Renal cortical epithelial cell (primary cell): ENCODE results near the gene LRRC47. TPM values are rescaled to one million over a fixed set of nuclear protein-coding genes. Genes with fewer than 3 reads are reported as not detected.
"Not testable (repeated sequence)": the region's sequence is repeated elsewhere in the genome, so short reads cannot be mapped to it uniquely, and the experiment has no call there.

ENCODE experiments used
- DNase-seq: peaks from one replicate; pipeline ENCODE4 v3.0.0-alpha.2; 2011; ENCODE audit warnings: low read depth
- total RNA-seq: library from RNA; depleted of rRNA; stranded (reverse); fragments of >200 nt; gene quantifications from 2 replicates; pipeline ENCODE4 v1.2.3, GENCODE V29; 2014

LRRC47 gene
- total RNA-seq, 1 donor from 2014 or later = 39.6 TPM

DNA sequence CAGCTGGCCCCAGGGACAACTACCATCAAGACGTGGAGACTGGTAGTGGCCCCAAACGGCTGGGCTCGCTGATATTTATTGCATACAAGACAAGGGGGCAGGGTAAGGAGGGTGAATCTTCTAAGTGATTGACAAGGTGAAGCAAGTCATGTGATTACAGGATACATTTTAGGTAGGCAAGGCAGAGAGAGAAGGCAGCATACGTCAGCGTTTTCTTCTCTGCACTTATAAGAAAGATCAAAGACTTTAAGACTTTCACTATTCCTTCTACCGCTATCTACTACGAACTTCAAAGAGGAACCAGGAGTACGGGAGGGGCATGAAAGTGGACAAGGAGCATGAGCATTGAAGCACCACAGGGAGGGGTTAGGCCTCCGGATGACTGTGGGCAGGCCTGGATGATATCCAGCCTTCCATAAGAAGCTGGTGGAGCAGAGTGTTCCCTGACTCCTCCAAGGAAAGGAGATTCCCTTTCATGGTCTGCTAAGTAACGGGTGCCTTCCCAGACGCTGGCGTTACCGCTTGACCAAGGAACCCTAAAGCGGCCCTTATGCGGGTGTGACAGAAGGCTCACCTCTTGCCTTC, 47.9 kb downstream of the LRRC47 start:
- not testable (repeated sequence) for DNase-seq

DNA sequence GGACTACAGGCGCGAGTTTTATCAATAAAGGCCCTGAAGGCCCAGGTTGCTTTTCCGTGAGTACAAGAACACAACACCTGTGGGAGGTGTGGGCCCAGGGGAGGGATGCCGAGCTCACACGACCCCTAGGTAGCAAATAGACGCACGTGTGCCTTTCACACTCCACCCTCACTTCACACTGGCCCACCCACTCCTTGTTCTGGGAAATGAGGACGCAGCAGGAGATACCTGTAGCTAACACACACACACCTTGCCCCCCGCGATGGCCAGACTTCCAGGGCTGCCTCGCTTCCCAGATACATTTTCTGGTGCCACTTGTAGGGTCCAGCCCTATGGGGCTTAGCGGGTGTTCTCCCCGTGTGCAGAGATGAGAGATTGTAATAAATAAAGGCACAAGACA, 48.4 kb downstream of the LRRC47 start:
- DNase-seq = no peak

GRCh38 chr1:3747522-3747848, 48.8 kb downstream of the LRRC47 start:
- DNase-seq = no peak

DNA sequence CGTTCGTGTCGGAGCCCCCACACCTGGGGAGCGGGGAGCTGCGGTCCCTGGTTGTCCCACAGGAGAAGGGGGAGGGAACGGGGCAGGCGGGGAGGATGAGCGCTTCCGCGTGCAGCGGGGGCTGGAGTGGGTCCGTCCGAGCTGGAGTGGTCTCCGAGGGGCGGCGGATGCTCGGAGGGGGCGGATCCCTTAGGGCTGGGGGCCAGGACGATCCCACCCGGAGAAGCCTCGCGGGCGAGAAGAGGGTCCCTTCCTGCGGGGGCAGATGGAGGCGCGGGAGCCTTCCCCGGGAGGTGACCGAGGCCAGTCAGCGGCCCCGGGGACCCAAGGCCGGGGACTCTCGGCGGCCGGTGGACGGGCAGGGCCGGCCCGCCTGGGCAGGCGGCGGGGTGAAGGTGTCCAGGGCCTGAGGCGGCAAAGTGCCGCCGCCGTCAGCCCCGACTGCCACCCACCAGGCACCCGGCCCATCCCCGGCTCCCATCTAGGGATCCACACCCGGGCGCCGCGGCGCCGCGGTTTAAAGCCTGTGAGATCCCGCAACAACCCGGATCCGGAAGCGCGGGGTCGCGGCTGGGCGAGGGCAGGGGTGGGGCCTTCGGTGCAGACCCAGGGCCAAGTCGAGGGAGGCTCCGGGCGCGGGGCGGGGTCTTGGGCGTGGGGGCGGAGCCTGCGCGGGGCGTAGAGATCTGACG, 49.3 kb downstream of the LRRC47 start:
- DNase-seq = peak; percentile 56

DNA sequence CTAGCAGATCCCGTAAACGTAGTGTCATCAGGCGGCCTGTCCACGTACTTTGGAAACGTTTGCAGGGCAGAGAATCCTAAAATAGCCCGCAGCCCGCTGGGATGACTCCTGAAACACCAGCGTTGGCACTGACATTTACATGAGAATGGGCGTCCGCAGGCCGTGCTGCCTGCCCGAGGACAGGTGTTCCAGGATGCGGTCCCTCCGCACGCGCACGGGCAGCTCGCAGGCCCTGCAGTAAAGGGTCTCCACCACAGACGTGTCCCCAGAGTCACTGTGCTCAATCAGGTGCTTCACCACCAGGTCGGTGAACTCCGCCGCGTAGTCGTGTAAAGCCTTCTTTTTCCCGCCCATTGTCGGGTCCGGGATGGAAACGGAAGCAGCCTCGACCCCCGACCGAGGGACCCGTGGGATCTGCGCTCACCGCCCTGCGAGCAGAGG, 49.9 kb downstream of the LRRC47 start:
- DNase-seq = no peak

GRCh38 chr1:3745590-3746381, 50.5 kb downstream of the LRRC47 start:
- no peak for DNase-seq

GRCh38 chr1:3745071-3745470, 51.2 kb downstream of the LRRC47 start:
- DNase-seq = no peak

GRCh38 chr1:3744646-3745045, 51.7 kb downstream of the LRRC47 start:
- no peak for DNase-seq

- DNase-seq = no peak
Observed at GRCh38 chr1:3743826-3744225, 52.5 kb downstream of the LRRC47 start.

GRCh38 chr1:3743421-3743820, 52.9 kb downstream of the LRRC47 start:
- no peak for DNase-seq

DNA sequence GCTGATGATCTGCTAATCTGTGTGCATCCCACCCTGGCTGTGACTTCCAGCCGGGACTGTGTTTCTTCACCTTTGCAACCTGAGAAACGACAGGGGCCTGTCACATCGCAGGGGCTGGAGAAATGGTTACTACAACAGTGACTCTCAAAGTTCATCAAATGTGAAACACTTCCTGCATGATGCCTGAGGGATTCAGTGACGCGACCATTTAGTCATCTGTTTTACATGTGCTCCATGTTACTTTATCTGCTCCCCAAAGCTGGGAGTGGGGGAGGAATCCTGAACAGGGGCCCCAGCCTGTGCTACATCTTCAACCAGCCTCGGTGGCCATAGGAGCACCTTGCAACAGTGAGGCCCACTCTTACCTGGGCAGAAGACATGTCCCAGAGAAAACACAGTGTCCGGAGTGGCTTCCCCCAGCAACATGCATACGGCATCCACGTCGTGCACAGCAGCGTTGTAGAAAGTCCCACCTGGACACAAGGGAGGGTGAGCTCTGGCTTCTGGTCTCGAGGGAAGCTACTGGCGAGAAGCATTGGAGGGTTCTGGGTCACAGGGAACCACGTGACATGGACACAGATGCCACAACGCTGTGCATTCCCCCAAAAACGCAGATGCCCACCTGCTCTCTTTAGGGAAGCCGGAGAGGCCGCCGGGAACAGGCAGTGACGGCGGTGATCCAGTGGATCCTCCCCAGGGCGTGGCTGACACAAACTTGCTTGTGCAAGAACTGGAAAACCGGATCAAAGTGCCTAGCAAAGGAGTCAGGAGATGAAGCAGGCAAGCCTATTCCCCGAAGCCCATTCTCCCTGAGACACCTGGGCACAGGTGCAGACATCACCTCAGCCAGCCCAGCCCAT, 53.6 kb downstream of the LRRC47 start:
- DNase-seq = no peak

DNA sequence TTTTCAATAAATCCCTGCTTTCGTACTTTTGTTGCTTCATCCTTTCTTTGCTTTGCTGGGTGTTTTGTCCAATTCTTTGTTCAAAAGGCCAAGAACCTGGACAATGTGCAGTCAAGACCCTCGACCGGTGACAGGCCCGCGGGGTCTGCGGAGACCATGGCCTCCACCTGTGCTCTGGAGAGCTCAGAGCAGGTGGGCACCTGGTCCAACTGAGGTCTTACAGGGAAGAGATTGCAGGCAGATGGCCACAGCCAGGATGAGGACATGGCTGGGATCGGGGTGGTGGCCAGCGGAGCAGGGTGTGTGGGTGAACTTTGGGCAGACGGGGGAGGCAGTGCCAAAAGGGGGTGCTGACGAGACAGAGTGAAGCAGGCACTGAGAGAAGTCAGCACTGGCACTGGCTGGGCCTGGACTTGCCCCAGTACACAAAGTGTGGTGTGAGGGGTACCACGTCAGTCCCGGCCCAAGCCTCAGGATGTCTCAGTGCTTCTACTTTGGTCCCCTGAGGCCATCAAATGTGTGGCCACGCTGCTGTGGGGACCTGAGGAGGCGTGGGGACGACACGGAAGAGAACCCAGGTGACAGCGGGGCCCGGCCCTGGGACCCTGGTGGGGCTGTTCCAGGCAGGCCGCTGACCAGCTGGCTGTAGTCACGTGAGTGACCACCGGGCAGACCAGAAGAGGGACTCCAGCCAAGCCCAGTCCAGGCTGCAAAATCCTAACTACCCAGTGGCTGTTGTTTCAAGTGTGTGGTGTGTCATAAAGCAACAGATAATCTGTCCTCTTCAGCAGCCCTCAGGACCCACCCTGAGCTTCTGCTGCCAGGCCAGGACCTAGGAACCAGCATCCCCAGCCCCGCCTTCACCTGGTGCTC, 54.5 kb downstream of the LRRC47 start:
- no peak for DNase-seq

DNA sequence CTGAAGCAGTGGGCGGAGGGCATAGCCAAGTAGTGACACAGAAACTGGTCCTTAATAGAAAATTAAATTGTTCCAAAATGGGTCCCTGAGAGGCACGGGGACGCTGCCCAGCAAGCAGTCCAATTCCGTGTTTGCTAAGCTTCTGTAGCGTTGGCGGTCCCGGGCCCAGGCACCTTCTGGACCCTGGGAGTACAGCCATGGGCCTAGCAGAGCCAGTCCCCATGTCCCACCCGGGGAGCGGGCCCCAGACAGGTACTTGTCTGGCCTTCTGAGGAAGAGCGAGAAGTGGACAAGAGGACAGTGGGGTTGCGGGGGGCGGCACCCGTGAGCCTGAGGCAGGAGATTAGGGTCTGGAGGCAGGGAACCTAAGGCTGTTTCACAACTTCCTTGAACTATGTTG, 55.5 kb downstream of the LRRC47 start:
- no peak for DNase-seq

DNA sequence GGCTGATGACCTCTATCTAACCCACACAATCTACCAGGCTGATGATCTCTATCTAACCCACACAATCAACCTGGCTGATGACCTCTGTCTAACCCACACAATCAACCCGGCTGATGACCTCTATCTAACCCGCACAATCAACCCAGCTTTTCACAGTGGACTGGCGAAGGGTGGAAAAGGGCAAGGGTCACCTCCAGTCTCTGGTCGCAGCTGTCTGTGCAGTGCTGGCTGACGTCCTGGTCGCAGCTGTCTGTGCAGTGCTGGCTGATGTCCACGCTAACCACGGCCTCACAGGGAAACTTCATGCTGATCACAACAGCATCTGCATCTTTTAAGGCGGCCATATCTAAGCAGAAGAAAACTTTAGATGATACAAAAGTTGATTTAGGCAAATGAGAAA, 56.3 kb downstream of the LRRC47 start:
- DNase-seq = no peak

GRCh38 chr1:3738943-3739342, 57.4 kb downstream of the LRRC47 start:
- DNase-seq = no peak

GRCh38 chr1:3736708-3737107, 59.6 kb downstream of the LRRC47 start:
- no peak for DNase-seq

DNA sequence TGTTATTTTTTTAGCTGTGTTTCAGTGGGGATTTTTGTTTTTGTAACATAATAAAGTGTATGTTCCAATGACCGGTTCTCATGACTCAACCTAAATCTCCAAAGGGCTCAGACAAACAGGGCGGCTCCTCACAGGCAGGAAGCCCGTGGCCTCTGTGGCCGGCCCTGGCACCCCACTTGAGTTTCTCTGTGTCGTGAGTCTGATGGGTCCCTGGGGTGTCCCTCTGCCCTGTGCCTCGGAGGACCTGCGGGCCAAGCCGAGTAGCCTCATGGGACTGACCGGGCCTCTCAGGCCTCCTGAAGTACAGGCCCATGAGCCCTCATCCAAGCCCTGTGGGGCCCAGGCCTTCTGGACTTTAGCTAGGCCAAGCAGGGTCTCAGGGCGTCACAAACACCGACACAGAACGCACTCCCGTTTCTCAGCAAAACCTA, 60.2 kb downstream of the LRRC47 start:
- DNase-seq = no peak

- no peak for DNase-seq
Observed at GRCh38 chr1:3735688-3736087, 60.6 kb downstream of the LRRC47 start.

DNA sequence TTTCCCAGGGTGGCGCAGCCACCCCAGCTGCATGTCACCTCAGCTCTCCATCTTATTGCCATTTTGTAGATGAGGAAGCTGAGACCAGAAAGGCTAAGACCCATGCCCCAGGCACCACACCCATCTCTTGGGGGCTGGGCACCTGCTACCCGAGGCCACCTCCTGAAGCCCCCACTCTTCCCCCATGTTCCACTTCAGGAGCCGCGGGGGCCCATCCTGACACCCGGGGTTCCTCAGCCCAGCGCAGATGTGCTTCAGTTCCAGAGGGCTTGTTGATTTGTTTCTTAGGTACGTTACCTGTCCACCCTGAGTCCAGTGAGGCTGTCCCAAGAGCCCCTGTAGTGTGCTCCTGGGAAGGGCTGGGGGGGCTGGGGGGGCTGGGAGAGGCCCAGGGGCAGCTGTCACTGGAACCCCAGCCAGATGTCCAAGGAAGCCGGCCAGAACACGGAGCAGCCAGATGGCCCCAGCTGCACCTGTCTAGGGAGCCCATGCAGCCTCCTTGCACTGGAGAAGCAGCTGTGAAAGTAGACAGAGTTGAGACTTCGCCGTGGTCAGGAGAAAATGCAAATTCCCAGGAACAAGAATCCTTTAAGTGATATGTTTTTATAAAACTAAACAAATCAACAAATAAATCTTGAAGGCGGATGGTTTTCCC, 61.1 kb downstream of the LRRC47 start:
- no peak for DNase-seq

DNA sequence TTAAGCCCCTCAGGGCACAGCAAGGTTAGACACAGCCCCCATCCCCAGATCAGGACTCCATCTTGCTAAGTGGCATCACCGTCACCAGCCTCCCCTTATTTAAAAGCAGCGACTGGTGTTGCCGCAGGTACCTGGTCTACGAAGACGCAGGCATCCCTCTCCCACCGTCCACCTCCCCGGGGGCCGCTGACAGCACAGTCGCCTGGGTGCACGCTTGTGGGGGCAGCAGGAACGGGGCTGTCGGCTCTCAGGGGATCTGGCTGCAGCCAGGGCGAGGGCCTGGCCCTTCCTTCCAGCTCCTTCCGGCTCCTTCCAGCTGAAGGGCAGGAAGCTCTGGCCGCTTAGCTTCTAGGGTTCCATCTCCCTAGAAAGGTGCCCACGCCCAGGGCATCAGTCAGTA, 61.7 kb downstream of the LRRC47 start:
- no peak for DNase-seq
